Measurements from ENCODE around the gene WASHC3.

WASHC3 gene

DNA sequence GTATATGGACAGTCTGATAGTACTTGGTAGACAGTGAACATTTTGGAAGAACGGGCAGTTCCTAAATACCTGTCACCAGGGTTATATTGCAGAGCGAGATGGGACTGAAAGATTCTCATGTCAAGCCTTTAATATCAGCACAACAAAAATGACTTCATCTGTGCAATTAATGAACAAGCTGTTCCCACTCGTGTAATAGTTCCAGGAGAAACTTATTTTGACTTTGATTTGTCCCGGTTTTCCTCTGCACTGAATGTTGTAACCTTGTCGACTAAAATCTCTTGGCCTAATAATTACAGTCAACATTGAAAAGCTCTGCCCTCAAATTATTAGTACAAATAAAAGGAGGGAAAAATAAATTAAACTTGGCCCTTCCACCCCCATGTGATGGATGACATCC lies 79.5 kb downstream of the WASHC3 start:
- no peak for DNase-seq (ENCODE audit: low read depth in 3 of 3, low spot score in 1 of 3)

DNA sequence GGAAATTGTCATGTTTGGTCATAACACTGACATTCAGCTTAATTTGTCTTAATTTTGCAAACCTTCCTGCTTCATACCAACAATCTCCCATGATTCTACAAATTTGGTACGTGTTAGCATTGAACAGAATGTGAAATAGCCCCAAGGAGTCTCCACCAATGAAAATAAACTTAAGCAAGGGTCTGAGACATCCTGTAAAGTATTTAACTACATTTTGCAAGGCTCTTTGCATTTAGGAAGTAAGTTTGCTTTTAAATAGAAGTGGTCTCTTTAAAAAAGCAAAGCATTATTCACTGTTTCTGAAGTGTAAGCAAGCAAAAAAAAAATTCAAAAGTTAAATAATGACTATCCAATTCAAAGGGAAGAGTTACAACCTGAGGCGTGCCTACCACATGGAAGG lies 79.9 kb downstream of the WASHC3 start:
- no peak for DNase-seq (ENCODE audit: low read depth in 3 of 3, low spot score in 1 of 3)

- DNase-seq (ENCODE audit: low read depth in 3 of 3, low spot score in 1 of 3), result no peak
These were observed 93.0 kb downstream of the WASHC3 start for GRCh38 chr12:101968770-101969169.

GRCh38 chr12:101967506-101967905 lies 94.3 kb downstream of the WASHC3 start:
- DNase-seq (ENCODE audit: low read depth in 3 of 3, low spot score in 1 of 3), result no peak

- DNase-seq (ENCODE audit: low read depth in 3 of 3, low spot score in 1 of 3), result no peak
These were observed 95.3 kb downstream of the WASHC3 start for GRCh38 chr12:101966496-101966895.

- no peak for DNase-seq (ENCODE audit: low read depth in 3 of 3, low spot score in 1 of 3)
These were observed 98.1 kb downstream of the WASHC3 start for GRCh38 chr12:101963697-101964096.

Measured in stimulated activated CD4-positive, alpha-beta T cell treated with anti-CD3 and anti-CD28 coated beads, TNF-alpha, amount 100 ng/mL, for 1 hour (primary cell).